HCEC 1CT (cell line): ENCODE data around the gene ZFPL1.

Experiments
- DNase-seq: peaks from one replicate; pipeline ENCODE4 v3.0.0-alpha.2; 2017

The ZFPL1 gene

DNA sequence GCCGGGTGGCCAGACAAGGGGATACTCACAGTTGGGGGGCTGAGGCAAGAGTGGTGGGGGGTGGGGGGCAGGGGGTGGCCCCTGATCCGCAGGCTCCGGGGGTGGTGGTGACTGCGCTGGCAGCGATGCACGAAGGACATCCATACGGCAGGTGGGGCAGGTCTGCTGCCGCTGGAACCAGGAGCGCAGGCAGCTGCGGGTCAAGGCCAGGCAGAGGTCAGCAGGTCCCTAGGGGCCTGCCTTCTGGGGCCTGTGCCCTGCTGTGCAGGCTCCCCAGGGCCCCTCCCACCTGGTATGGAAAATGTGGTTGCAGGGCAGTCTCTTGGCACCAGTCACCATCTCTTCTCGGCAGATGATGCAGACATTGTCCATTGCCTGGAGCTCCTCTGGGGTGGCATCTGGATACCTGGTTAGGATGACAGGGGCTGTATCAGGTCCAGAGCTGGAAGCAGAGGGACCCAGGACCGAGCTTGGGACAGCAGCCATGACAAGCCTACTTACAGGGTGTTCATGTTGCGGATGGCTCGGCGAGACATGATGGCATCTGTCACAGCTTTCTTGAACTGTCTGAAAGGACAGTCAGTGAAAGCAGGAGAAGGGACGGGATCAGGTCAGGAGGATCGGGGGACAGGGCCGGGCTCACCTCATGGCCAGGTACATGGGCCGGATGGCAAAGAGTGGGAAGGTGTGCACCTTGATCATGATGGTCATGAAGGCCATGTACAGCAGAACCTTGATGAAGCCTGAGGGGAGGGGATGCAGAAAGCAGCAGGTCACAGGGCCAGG lies 46.8 kb downstream of the ZFPL1 start:
- no peak for DNase-seq

- DNase-seq = no peak
These were observed 47.4 kb downstream of the ZFPL1 start for GRCh38 chr11:65131417-65131776.

GRCh38 chr11:65131895-65132237 lies 47.8 kb downstream of the ZFPL1 start:
- no peak for DNase-seq

GRCh38 chr11:65132238-65132987 lies 48.4 kb downstream of the ZFPL1 start:
- DNase-seq = no peak

GRCh38 chr11:65132988-65133700 lies 49.1 kb downstream of the ZFPL1 start:
- DNase-seq = no peak

DNA sequence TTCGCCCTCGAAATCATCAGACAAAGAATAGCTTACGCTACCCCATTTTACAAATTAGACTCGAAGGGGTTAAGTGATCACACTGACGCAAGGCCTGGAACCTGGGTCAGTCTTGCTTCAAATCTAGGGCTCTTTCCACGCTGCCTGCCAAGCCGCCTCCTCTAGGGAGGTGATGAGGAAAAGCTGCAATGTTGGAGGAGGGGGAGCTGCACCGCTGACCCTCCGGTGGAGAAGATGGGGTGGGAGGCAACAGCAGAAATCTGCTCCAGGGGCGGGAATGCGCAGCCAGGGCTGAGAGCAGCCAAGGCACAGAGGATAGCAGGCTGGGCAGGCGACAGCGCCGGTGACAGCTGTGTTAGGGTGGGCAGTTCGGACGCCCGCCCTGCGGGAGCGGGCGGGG lies 49.7 kb downstream of the ZFPL1 start:
- DNase-seq = no peak

DNA sequence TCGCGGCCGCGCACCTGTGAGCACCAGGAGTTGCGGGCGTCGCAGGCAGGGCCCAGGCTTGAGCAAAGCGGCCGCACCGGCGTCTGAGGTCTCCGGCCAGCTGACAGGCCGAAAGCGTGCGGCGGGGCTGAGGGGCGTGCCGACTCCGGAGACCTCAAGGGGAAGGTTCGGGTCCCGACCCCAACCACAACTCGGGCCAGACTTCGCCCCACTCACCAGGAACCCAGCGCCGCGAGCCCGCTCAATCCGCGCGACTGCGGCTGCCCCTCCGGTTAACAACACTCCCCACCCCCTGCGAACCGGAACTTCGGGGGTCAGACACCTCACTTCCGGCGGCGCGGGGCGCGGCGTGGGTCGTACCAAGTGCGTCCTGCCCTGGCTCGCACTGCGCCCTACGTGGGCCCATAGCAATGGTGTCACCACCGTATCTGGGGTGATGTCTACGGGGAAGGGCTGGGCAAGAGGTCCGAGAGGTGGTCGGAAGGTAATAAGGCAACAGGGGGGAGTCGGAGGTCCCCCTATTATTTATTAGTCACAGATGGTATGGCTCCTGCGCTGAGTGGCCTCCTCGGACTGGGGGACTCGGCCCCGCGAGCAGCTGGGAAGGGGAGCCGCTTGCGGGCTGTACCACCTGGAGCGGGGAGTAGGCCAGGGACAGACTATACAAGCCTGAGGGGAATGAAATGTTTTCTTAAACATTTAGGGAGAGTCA lies 50.4 kb downstream of the ZFPL1 start, which contains the start of gene SYVN1:
TSS of gene SYVN1 (minus strand) at position 280 of the 712 bp plus-strand sequence. CDS start 918 bp downstream, outside the sequence.
- peak; percentile 83 for DNase-seq

GRCh38 chr11:65134952-65135632 lies 51.1 kb downstream of the ZFPL1 start:
- DNase-seq = peak; percentile 95

GRCh38 chr11:65135633-65136145 lies 51.7 kb downstream of the ZFPL1 start:
- DNase-seq = no peak

DNA sequence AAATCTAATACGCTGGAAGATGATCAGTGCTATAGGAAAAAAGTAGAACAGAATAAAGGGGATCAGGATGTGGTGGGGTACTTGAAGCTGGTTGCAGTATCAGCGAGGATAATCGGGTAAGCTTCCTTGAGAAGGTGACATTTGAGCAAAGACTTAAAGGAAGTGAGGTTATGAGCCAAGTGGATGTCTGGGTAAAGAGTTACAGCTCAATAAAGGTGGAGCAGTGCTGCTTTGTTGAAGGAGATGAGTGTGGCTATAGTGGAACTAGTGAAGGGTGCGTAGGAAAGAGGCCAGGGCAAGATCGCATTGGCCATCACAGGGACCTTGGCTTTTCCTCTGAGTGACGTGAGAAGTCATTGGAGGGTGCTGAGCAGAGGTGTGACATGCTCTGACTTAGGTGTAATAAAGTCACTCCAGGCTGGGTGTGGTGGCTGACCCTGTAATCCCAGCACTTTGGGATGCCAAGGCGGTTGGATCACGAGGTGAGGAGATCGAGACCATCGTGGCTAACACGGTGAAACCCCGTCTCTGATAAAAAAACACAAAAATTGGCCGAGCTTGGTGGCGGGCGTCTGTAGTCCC lies 52.6 kb downstream of the ZFPL1 start:
- DNase-seq = no peak
